ENCODE data around the gene PSMB9. TPM values are rescaled to one million over a fixed set of nuclear protein-coding genes. Genes with fewer than 3 reads are reported as not detected.
A peak's percentile ranks its signal among the peaks of the same experiment; 100 is the strongest.

Gene PSMB9
- total and polyA plus RNA-seq, 2 experiments from 2014 or later: 5.1 to 12.3 TPM

DNA sequence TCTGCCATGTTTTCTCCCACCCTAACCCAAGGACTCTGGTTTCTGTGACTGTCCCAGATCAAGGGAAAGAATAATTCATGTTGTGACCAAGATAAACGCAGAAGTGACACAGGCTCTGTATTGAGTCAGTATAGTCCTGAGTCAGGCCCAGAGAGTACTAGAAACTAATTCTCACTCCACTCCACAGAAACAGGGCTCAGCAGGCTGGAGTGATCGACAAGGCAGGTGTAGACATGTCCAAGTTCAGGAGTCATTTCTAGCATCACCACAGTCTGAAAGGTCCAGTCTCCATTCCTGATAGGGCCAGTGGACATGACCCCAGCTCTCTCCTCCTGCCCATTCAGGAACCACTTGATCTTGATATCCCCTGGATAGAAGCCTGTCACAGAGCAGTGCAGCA lies 39.8 kb upstream of the PSMB9 start:
- H3K27ac ChIP-seq: no peak overlapping the region
- H3F3A ChIP-seq (ENCODE audit: insufficient read depth): no peaks in the 10 kb centered on the region
- H3K9me2 ChIP-seq (ENCODE audit: insufficient read depth): no peaks in the 10 kb centered on the region
- no peak overlapping the region for H3K4me2 ChIP-seq (ENCODE audit: unreplicated experiment)
- no peaks in the 10 kb centered on the region for H4K20me1 ChIP-seq (ENCODE audit: insufficient read depth)
- no peak overlapping the region for H2AFZ ChIP-seq
- peaks cover 42% of the 10 kb centered on the region for H3K27me3 ChIP-seq (replicated peaks; ENCODE audit: insufficient read depth)
- no peak for DNase-seq
- H3K9ac ChIP-seq: no peak overlapping the region
- in situ Hi-C loops (cut with MboI): no loop called here
- no peaks in the 10 kb centered on the region for H3K36me3 ChIP-seq (ENCODE audit: low read depth)
- WGBS, 2 experiments (ENCODE audit: low coverage in 1 of 2, low lambda C conversion rate in 2 of 2, missing lambda C conversion rate in 2 of 2): 74 to 82% methylated on average over 2 of the region's 2 CpGs
- no peaks in the 10 kb centered on the region for H3K79me2 ChIP-seq (ENCODE audit: insufficient read depth)
- H3K4me3 ChIP-seq: no peak overlapping the region
- H3K4me1 ChIP-seq (ENCODE audit: insufficient read depth): no peaks in the 10 kb centered on the region
- H3K9me3 ChIP-seq (ENCODE audit: low read depth): no peaks in the 10 kb centered on the region
- TF ChIP-seq EZH2 (IDR thresholded peaks at IDR 0.05; ENCODE audit: insufficient read depth, poor library complexity, severe bottlenecking) (no peak), EZH2phosphoT487 (IDR thresholded peaks at IDR 0.05; ENCODE audit: insufficient read depth, low read depth) (no peak)

DNA sequence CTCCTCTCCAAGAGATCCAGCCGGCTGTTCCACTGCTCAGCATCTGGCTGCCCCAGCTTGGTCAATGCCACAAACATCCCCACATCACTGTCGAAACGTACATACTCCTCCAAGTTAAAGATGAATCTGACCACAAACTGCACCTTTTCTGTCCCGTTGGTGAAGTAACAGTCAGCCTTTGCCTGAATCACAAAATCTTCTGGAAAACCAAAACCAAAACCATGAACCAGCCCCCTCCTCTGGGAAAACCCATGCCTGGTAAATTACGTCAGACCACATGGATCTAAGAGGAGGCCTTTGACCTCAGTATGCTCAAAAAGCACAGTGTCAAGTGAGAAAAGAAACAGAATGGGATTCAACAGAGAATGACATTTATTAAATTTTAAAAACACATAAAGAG lies 38.9 kb upstream of the PSMB9 start:
- H3K4me2 ChIP-seq (ENCODE audit: unreplicated experiment): no peak overlapping the region
- no peak for DNase-seq
- no peaks in the 10 kb centered on the region for H3F3A ChIP-seq (ENCODE audit: insufficient read depth)
- peaks cover 42% of the 10 kb centered on the region for H3K27me3 ChIP-seq (replicated peaks; ENCODE audit: insufficient read depth)
- in situ Hi-C loops (cut with MboI): no loop called here
- no peak overlapping the region for H3K9ac ChIP-seq
- no peaks in the 10 kb centered on the region for H3K36me3 ChIP-seq (ENCODE audit: low read depth)
- no peaks in the 10 kb centered on the region for H3K9me2 ChIP-seq (ENCODE audit: insufficient read depth)
- no peaks in the 10 kb centered on the region for H3K79me2 ChIP-seq (ENCODE audit: insufficient read depth)
- 70 to 74% methylated on average over 5 of the region's 5 CpGs for WGBS, 2 experiments (ENCODE audit: low coverage in 1 of 2, low lambda C conversion rate in 2 of 2, missing lambda C conversion rate in 2 of 2)
- no peak overlapping the region for H3K27ac ChIP-seq
- peaks cover 8% of the 10 kb centered on the region; the same call in 1 of the 2 replicates for H3K4me1 ChIP-seq (ENCODE audit: insufficient read depth)
- H4K20me1 ChIP-seq (ENCODE audit: insufficient read depth): no peaks in the 10 kb centered on the region
- H3K4me3 ChIP-seq: no peak overlapping the region
- no peak overlapping the region for H2AFZ ChIP-seq
- no peak for TF ChIP-seq EZH2phosphoT487 (IDR thresholded peaks at IDR 0.05; ENCODE audit: insufficient read depth, low read depth)
- no peak for TF ChIP-seq EZH2 (IDR thresholded peaks at IDR 0.05; ENCODE audit: insufficient read depth, poor library complexity, severe bottlenecking)
- no peaks in the 10 kb centered on the region for H3K9me3 ChIP-seq (ENCODE audit: low read depth)

DNA sequence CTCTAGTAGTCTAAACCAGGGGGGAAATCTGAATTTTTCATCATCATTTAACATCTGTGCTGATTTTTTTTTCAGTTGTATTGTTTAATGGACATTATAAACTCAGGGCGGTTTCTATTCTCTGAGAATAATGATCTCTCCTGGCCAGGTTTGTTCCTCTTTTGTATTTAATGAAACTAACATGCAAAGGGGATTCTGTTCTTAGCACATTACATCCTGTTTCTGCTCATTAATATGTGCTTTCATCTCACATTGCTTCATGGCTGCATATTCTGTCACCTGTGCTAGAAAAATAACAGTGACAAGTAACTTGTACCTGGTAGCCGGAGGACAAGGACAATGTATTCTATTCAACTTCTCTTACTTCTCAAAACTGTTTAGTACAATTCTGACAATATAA lies 38.0 kb upstream of the PSMB9 start:
- H3K4me1 ChIP-seq (ENCODE audit: insufficient read depth): peaks cover 9% of the 10 kb centered on the region; the same call in 1 of the 2 replicates

DNA sequence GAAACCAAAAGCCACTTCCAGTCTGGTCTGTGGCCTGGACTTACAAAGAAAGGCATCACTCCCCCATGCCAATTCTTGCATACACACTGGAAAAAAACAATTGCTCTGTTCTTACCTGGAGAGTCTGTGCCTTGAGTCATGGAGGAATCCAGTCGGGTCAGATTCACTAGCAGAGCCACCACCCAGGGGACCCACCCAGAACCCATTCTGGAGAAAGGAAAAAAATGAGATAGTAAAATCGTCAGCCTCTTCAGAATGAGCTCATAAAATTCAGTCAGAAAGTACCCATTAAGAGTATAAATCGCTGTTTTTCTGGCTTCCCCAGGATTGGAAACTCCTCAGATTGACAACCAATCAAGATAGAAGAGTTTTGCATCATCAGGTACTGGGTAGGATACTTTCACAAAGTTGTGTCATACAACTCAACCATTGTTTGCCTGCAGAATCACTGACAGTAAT lies 37.2 kb upstream of the PSMB9 start, which contains the start of gene HLA-DOB:
Gene HLA-DOB, minus strand, starts transcription at position 257 of the 459 bp plus-strand sequence. Its CDS starts 51 bp downstream, at position 206.
- H3F3A ChIP-seq (ENCODE audit: insufficient read depth): no peaks in the 10 kb centered on the region
- no peaks in the 10 kb centered on the region for H4K20me1 ChIP-seq (ENCODE audit: insufficient read depth)
- H2AFZ ChIP-seq: no peak within 1 kb of the TSS
- no peak within 1 kb of the TSS for H3K4me2 ChIP-seq (ENCODE audit: unreplicated experiment)
- DNase-seq: peak; percentile 26
- peaks cover 9% of the 10 kb centered on the region; the same call in 1 of the 2 replicates for H3K4me1 ChIP-seq (ENCODE audit: insufficient read depth)
- H3K4me3 ChIP-seq: no peak within 1 kb of the TSS
- no peak within 1 kb of the TSS for H3K9ac ChIP-seq
- H3K27ac ChIP-seq: no peak within 1 kb of the TSS
- H3K79me2 ChIP-seq (ENCODE audit: insufficient read depth): no peaks in the 10 kb centered on the region
- H3K9me2 ChIP-seq (ENCODE audit: insufficient read depth): no peaks in the 10 kb centered on the region
- no peaks in the 10 kb centered on the region for H3K36me3 ChIP-seq (ENCODE audit: low read depth)
- WGBS, 2 experiments (ENCODE audit: low coverage in 1 of 2, low lambda C conversion rate in 2 of 2, missing lambda C conversion rate in 2 of 2): 47% methylated on average over 3 of the region's 3 CpGs
- no peak for TF ChIP-seq EZH2phosphoT487 (IDR thresholded peaks at IDR 0.05; ENCODE audit: insufficient read depth, low read depth)
- no peak for TF ChIP-seq EZH2 (IDR thresholded peaks at IDR 0.05; ENCODE audit: insufficient read depth, poor library complexity, severe bottlenecking)
- in situ Hi-C loops (cut with MboI): no loop called here
- peaks cover 42% of the 10 kb centered on the region for H3K27me3 ChIP-seq (replicated peaks; ENCODE audit: insufficient read depth)
- no peaks in the 10 kb centered on the region for H3K9me3 ChIP-seq (ENCODE audit: low read depth)

More for the DNA sequence above, 38.0 kb upstream of the PSMB9 start:
- no peak overlapping the region for H2AFZ ChIP-seq
- no peak overlapping the region for H3K4me2 ChIP-seq (ENCODE audit: unreplicated experiment)
- TF ChIP-seq EZH2 (IDR thresholded peaks at IDR 0.05; ENCODE audit: insufficient read depth, poor library complexity, severe bottlenecking) (no peak), EZH2phosphoT487 (IDR thresholded peaks at IDR 0.05; ENCODE audit: insufficient read depth, low read depth) (no peak)
- no peaks in the 10 kb centered on the region for H3K9me3 ChIP-seq (ENCODE audit: low read depth)
- no peaks in the 10 kb centered on the region for H3F3A ChIP-seq (ENCODE audit: insufficient read depth)
- no peak overlapping the region for H3K27ac ChIP-seq
- in situ Hi-C loops (cut with MboI): no loop called here
- H3K36me3 ChIP-seq (ENCODE audit: low read depth): no peaks in the 10 kb centered on the region
- 80 to 87% methylated on average over 2 of the region's 2 CpGs for WGBS, 2 experiments (ENCODE audit: low coverage in 1 of 2, low lambda C conversion rate in 2 of 2, missing lambda C conversion rate in 2 of 2)
- DNase-seq: no peak
- H3K9ac ChIP-seq: no peak overlapping the region
- H4K20me1 ChIP-seq (ENCODE audit: insufficient read depth): no peaks in the 10 kb centered on the region
- H3K9me2 ChIP-seq (ENCODE audit: insufficient read depth): no peaks in the 10 kb centered on the region
- H3K27me3 ChIP-seq (replicated peaks; ENCODE audit: insufficient read depth): peaks cover 42% of the 10 kb centered on the region
- no peak overlapping the region for H3K4me3 ChIP-seq
- H3K79me2 ChIP-seq (ENCODE audit: insufficient read depth): no peaks in the 10 kb centered on the region

Data from GM23248 (cell line).